AG09309 (cell line): ENCODE measurements around the gene PID1.
"Not testable (repeated sequence)": the region's sequence is repeated elsewhere in the genome, so short reads cannot be mapped to it uniquely, and the experiment has no call there.

ENCODE experiments used
- DNase-seq: peaks from one replicate; pipeline ENCODE4 v3.0.0-alpha.2; 2010; ENCODE audit warnings: low read depth
- H3K4me3 ChIP-seq: 2 replicates; pipeline ENCODE4 v1.5.1; 2011; ENCODE audit warnings: mild to moderate bottlenecking, low read depth, low read length, moderate library complexity; ENCODE audit not compliant: control insufficient read depth
- TF ChIP-seq, protein P1 (sequence below): IDR thresholded peaks from 2 replicates; pipeline ENCODE4 v1.5.1; 2011; ENCODE audit warnings: mild to moderate bottlenecking, low read depth, low read length, inconsistent platforms; ENCODE audit not compliant: insufficient read depth, control insufficient read depth; ENCODE audit errors: missing control alignments

The PID1 gene

DNA sequence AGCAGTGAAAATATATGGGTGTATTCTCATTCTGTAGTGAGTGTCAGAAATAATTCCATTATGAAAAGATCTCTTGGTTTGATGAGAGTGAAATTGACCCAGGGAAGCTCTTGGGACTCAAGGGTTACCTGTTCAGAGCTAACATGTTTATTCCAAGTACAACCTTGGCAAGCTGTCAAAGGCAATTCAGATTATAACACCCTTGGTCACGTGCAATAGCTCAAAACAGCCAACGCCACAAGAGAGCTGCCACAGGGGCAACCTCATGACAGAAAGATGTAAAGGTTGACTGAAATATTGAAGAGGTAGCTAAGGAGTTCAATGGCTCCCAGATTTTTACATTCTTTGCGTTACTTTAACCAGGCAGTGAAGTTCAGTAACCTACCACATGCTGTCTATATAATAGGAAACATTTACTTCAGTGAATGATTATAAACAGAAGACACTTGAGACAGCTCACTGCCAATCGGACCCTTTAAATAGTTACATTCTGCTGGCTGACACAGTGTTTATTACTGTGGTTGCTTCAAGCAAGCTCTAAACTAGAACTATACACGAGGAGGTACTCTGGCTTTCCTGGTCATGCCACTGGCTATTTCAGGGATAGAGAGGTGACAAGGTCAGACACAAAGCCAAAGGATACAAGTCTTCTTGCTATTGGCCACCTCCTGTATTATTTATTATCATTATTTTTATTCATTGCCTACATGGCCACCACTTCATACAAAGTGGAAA, 187.3 kb downstream of the PID1 start:
- DNase-seq: no peak

DNA sequence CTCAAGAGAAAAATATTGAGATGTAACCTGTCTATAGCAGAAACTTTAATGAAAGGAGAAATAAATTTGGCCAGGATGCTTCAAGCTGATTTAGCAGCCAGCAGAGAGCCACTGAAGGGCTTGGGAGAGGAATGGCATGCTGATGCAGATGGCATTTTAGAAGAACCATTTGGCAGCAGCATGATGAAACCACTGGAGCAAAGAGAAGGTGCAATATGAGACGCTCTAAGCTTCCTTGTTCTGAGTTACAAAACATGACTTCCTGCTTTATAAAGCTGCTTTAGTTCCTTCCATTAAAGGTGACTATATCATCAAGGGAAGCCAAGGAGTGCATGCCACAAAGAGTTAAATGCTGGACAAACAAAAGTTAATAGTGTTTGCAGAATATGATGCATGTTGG, 189.7 kb downstream of the PID1 start:
- no peak for DNase-seq
- TF ChIP-seq, protein P1, sequence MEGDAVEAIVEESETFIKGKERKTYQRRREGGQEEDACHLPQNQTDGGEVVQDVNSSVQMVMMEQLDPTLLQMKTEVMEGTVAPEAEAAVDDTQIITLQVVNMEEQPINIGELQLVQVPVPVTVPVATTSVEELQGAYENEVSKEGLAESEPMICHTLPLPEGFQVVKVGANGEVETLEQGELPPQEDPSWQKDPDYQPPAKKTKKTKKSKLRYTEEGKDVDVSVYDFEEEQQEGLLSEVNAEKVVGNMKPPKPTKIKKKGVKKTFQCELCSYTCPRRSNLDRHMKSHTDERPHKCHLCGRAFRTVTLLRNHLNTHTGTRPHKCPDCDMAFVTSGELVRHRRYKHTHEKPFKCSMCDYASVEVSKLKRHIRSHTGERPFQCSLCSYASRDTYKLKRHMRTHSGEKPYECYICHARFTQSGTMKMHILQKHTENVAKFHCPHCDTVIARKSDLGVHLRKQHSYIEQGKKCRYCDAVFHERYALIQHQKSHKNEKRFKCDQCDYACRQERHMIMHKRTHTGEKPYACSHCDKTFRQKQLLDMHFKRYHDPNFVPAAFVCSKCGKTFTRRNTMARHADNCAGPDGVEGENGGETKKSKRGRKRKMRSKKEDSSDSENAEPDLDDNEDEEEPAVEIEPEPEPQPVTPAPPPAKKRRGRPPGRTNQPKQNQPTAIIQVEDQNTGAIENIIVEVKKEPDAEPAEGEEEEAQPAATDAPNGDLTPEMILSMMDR: no peak
- no peak overlapping the region for H3K4me3 ChIP-seq

More for the DNA sequence above, 187.3 kb downstream of the PID1 start:
- TF ChIP-seq, protein P1: no peak
- no peak overlapping the region for H3K4me3 ChIP-seq

DNA sequence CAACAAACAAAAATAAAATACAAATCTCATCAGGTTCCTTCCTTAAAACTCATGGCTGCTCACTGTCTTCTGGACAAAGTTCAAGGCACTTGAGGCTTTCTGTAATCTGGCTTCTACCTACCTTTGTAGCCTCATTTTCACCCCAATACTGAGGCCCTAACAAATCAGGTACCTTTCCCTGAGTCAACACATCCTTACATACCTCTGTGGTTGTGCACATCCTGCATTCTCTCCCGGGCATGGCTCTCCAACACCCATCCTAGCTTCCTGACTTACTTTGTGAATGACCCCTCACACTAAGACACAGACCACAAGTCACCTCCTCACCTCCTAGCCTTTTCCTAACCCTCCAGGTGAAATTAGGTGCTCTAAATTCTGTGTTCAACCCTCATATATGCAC, 190.9 kb downstream of the PID1 start:
- no peak for DNase-seq
- TF ChIP-seq, protein P1: no peak

DNA sequence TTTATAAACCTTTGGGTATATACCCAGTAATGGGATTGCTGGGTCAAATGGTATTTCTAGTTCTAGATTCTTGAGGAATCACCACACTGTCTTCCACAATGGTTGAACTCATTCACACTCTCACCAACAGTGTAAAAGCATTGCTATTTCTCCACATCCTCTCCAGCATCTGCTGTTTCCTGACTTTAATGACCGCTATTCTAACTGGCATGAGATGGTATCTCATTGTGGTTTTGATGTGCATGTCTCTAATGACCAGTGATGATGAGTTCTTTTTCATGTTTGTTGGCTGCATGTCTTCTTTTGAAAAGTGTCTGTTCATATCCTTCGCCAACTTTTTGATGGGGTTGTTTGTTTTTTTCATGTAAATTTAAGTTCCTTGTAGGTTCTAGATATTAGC, 194.2 kb downstream of the PID1 start:
- not testable (repeated sequence) for H3K4me3 ChIP-seq, DNase-seq

More for the DNA sequence above, 190.9 kb downstream of the PID1 start:
- H3K4me3 ChIP-seq: no peak overlapping the region

DNA sequence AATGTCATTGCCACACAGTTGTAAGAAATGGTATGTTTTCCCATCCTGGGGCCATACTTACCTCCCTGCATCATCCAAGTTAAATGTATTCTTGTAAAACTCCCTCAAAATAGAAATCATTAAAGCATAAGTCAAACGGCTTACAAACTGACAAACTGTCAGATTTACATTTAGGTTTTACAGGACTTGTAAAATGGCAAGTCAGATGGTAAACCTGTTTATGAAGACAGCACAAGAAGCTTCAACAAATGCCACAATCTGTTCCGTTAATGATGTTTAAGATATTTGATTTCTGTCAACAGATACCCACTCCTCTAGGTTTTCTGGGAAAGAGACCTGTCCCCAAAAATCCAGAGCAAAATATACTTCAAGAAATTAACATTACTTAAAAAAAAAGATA, 197.2 kb downstream of the PID1 start:
- no peak overlapping the region for H3K4me3 ChIP-seq
- TF ChIP-seq, protein P1: no peak
- no peak for DNase-seq

DNA sequence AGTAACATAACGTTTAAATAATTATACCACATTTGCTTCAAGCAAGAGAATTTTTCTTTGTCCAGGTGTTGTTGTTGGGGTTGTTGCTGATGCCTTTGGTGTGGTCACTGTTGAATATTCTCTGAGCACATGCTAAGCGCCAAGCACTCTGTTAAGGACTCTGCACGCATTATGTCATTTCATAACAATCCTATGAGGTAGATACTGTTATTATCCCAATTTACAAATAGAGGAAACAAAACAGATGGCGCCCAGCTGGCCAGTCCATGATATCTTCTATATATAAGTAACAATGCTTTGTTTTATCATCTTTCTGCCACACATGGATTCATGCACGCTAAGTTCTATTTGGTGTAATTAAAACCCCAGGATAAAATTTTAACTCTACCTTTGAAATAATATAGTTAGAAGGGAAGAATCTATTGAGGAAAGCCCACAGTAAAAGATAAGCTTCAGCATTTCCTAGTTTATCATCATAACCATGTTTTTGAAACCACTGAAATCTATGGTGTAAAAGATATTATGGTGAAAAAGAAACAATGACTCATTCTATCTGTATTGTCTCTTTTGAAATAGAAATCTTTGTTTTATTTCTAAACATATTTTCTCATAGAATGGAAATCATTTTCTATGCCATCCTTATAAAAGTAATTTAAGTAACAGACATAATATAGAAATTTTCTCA, 199.7 kb downstream of the PID1 start:
- H3K4me3 ChIP-seq: no peak overlapping the region
- DNase-seq: no peak
- TF ChIP-seq, protein P1: no peak

DNA sequence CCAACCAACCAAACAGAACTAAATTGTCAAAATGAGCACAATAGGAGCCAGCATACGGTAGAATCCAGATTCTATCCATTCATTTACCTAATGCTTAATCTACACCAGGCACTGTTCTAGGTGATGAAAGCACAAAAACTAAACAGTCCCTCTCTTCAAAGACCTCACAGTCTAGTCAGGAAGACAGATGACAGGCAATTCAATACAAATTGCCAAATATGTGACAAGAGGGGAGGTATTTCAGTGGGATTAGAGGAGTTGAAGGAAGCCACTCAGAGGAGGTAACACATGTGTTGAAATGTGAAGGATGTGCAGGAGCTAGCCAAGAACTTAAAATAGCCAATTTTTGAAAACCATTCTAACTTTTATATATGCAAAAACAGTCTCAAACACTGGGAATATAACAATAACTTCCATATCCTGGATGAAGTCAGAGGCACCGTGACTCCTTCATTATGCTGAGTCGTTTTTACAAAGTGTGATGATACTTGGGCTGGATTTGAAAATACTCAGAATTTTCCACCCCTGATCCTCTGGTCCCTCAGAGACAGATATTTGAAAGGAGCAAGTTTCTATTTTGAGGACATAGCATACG, 204.9 kb downstream of the PID1 start:
- H3K4me3 ChIP-seq: no peak overlapping the region
- DNase-seq: no peak
- TF ChIP-seq, protein P1: no peak
